ENCODE data around the gene BMF. TPM values are rescaled to one million over a fixed set of nuclear protein-coding genes. Genes with fewer than 3 reads are reported as not detected.
"Not testable (repeated sequence)": the region's sequence is repeated elsewhere in the genome, so short reads cannot be mapped to it uniquely, and the experiment has no call there.

Gene BMF
- total RNA-seq, 1 donor from 2014 or later, result 46.6 TPM

- TF ChIP-seq CTCF (IDR thresholded peaks at IDR 0.05), result no peak
- Mint-ChIP-seq H3K4me3 (ENCODE audit: unreplicated experiment) (no peak overlapping the region), H3K27me3 (ENCODE audit: unreplicated experiment) (peaks cover 32% of the 10 kb centered on the region), H3K4me1 (ENCODE audit: unreplicated experiment) (no peaks in the 10 kb centered on the region), H3K27ac (ENCODE audit: unreplicated experiment) (no peak overlapping the region), H3K36me3 (ENCODE audit: unreplicated experiment) (no peaks in the 10 kb centered on the region), H3K9me3 (ENCODE audit: unreplicated experiment) (no peaks in the 10 kb centered on the region)
- DNase-seq (ENCODE audit: extremely low spot score, unreplicated experiment), result no peak
Measured at GRCh38 chr15:40130799-40131502, 22.3 kb upstream of the BMF start.

GRCh38 chr15:40130118-40130517, 21.4 kb upstream of the BMF start:
- no peaks in the 10 kb centered on the region for H3K36me3 Mint-ChIP-seq (ENCODE audit: unreplicated experiment)
- H3K4me3 Mint-ChIP-seq (ENCODE audit: unreplicated experiment), result no peak overlapping the region
- no peak for DNase-seq (ENCODE audit: extremely low spot score, unreplicated experiment)
- H3K4me1 Mint-ChIP-seq (ENCODE audit: unreplicated experiment), result no peaks in the 10 kb centered on the region
- no peak for TF ChIP-seq CTCF (IDR thresholded peaks at IDR 0.05)
- no peaks in the 10 kb centered on the region for H3K9me3 Mint-ChIP-seq (ENCODE audit: unreplicated experiment)
- peaks cover 32% of the 10 kb centered on the region for H3K27me3 Mint-ChIP-seq (ENCODE audit: unreplicated experiment)
- H3K27ac Mint-ChIP-seq (ENCODE audit: unreplicated experiment), result no peak overlapping the region

GRCh38 chr15:40128766-40129660, 20.3 kb upstream of the BMF start:
- H3K27ac Mint-ChIP-seq (ENCODE audit: unreplicated experiment), result no peak overlapping the region
- peaks cover 28% of the 10 kb centered on the region for H3K27me3 Mint-ChIP-seq (ENCODE audit: unreplicated experiment)
- H3K9me3 Mint-ChIP-seq (ENCODE audit: unreplicated experiment), result no peaks in the 10 kb centered on the region
- H3K4me1 Mint-ChIP-seq (ENCODE audit: unreplicated experiment), result no peaks in the 10 kb centered on the region
- TF ChIP-seq CTCF (IDR thresholded peaks at IDR 0.05), result no peak
- no peaks in the 10 kb centered on the region for H3K36me3 Mint-ChIP-seq (ENCODE audit: unreplicated experiment)
- H3K4me3 Mint-ChIP-seq (ENCODE audit: unreplicated experiment), result no peak overlapping the region
- DNase-seq (ENCODE audit: extremely low spot score, unreplicated experiment), result no peak

GRCh38 chr15:40125950-40126349, 17.3 kb upstream of the BMF start:
- Mint-ChIP-seq H3K36me3 (ENCODE audit: unreplicated experiment) (no peaks in the 10 kb centered on the region), H3K9me3 (ENCODE audit: unreplicated experiment) (no peaks in the 10 kb centered on the region), H3K4me1 (ENCODE audit: unreplicated experiment) (peaks cover 2% of the 10 kb centered on the region), H3K4me3 (ENCODE audit: unreplicated experiment) (no peak overlapping the region), H3K27me3 (ENCODE audit: unreplicated experiment) (peaks cover 17% of the 10 kb centered on the region), H3K27ac (ENCODE audit: unreplicated experiment) (no peak overlapping the region)
- DNase-seq (ENCODE audit: extremely low spot score, unreplicated experiment), result no peak
- TF ChIP-seq CTCF (IDR thresholded peaks at IDR 0.05), result no peak

- H3K27ac Mint-ChIP-seq (ENCODE audit: unreplicated experiment); H3K9me3 Mint-ChIP-seq (ENCODE audit: unreplicated experiment); H3K4me3 Mint-ChIP-seq (ENCODE audit: unreplicated experiment); H3K36me3 Mint-ChIP-seq (ENCODE audit: unreplicated experiment); DNase-seq (ENCODE audit: extremely low spot score, unreplicated experiment); H3K4me1 Mint-ChIP-seq (ENCODE audit: unreplicated experiment): not testable (repeated sequence)
- H3K27me3 Mint-ChIP-seq (ENCODE audit: unreplicated experiment), result peaks cover 17% of the 10 kb centered on the region
Measured at GRCh38 chr15:40124807-40125285, 16.2 kb upstream of the BMF start.

- not testable (repeated sequence) for H3K9me3 Mint-ChIP-seq (ENCODE audit: unreplicated experiment); DNase-seq (ENCODE audit: extremely low spot score, unreplicated experiment); H3K4me1 Mint-ChIP-seq (ENCODE audit: unreplicated experiment); H3K4me3 Mint-ChIP-seq (ENCODE audit: unreplicated experiment); H3K27ac Mint-ChIP-seq (ENCODE audit: unreplicated experiment); H3K36me3 Mint-ChIP-seq (ENCODE audit: unreplicated experiment)
- H3K27me3 Mint-ChIP-seq (ENCODE audit: unreplicated experiment), result peaks cover 15% of the 10 kb centered on the region
Measured at GRCh38 chr15:40124333-40124732, 15.7 kb upstream of the BMF start.

- H3K9me3 Mint-ChIP-seq (ENCODE audit: unreplicated experiment); H3K4me1 Mint-ChIP-seq (ENCODE audit: unreplicated experiment); DNase-seq (ENCODE audit: extremely low spot score, unreplicated experiment); H3K36me3 Mint-ChIP-seq (ENCODE audit: unreplicated experiment); H3K27ac Mint-ChIP-seq (ENCODE audit: unreplicated experiment); H3K4me3 Mint-ChIP-seq (ENCODE audit: unreplicated experiment); H3K27me3 Mint-ChIP-seq (ENCODE audit: unreplicated experiment): not testable (repeated sequence)
Measured at GRCh38 chr15:40123863-40124262, 15.2 kb upstream of the BMF start.

- DNase-seq (ENCODE audit: extremely low spot score, unreplicated experiment); H3K36me3 Mint-ChIP-seq (ENCODE audit: unreplicated experiment); H3K9me3 Mint-ChIP-seq (ENCODE audit: unreplicated experiment); H3K27ac Mint-ChIP-seq (ENCODE audit: unreplicated experiment); H3K4me1 Mint-ChIP-seq (ENCODE audit: unreplicated experiment); H3K4me3 Mint-ChIP-seq (ENCODE audit: unreplicated experiment); H3K27me3 Mint-ChIP-seq (ENCODE audit: unreplicated experiment): not testable (repeated sequence)
Measured at GRCh38 chr15:40122989-40123388, 14.3 kb upstream of the BMF start.

Measured in osteocyte (in vitro differentiated cells).